NB4 (cell line): ENCODE measurements around the gene VAV2.

Experiments used
- POLR2A ChIP-seq: IDR thresholded peaks from 2 replicates; pipeline ENCODE4 v1.6.1; 2011; ENCODE audit warnings: mild to moderate bottlenecking; ENCODE audit not compliant: insufficient read length; ENCODE audit errors: extremely low read depth
- TF ChIP-seq, protein P1 (sequence below): IDR thresholded peaks from one replicate; pipeline ENCODE4 v1.5.1; 2012; ENCODE audit warnings: low read depth, low read length

DNA sequence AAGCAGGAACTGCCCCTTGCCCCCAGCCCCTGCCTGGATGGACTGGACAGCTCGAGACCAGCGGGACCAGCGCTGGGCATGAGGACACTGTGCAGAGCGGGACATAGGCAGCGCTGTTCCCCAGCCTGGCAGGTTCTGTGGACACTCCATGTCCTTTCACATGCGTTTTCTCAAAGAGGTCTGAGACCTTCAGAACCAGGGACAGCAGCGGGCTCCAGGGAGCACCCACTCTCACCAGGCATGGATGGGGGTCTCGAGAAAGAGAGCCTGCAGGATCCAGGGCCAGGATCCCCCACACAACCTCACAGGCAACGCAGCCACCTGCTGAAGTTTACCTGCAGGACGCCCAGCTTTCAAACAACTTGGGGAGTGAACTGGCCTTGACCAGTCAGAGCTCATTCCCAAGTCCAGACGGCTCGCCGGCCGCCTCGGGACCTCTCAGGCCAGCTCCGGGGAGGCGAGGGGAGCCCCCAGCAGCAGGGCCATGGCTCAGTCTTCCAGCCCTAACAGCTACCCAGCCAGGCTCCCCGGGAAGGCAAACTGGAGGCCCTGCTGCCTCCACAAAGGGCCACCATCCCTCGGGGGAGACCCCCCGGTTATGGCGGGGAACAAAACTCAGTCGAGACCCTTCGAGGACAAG, 181.4 kb downstream of the VAV2 start:
- TF ChIP-seq POLR2A = no peak
- TF ChIP-seq, protein P1, sequence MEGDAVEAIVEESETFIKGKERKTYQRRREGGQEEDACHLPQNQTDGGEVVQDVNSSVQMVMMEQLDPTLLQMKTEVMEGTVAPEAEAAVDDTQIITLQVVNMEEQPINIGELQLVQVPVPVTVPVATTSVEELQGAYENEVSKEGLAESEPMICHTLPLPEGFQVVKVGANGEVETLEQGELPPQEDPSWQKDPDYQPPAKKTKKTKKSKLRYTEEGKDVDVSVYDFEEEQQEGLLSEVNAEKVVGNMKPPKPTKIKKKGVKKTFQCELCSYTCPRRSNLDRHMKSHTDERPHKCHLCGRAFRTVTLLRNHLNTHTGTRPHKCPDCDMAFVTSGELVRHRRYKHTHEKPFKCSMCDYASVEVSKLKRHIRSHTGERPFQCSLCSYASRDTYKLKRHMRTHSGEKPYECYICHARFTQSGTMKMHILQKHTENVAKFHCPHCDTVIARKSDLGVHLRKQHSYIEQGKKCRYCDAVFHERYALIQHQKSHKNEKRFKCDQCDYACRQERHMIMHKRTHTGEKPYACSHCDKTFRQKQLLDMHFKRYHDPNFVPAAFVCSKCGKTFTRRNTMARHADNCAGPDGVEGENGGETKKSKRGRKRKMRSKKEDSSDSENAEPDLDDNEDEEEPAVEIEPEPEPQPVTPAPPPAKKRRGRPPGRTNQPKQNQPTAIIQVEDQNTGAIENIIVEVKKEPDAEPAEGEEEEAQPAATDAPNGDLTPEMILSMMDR = no peak
